Ecto neural progenitor cell (in vitro differentiated cells): ENCODE measurements around the gene JMY.

Experiments
- DNase-seq: peaks from one replicate; pipeline ENCODE4 v3.0.0-alpha.2; 2018; ENCODE audit warnings: low spot score

JMY gene

GRCh38 chr5:79235634-79236361, at the start of gene JMY:
JMY (plus strand) TSS chr5:79236131; CDS start chr5:79236651, 520 bp downstream.
- DNase-seq, result peak; percentile 87

- no peak for DNase-seq
These were observed 49.5 kb upstream of the JMY start for GRCh38 chr5:79186455-79186854.

- DNase-seq, result no peak
These were observed 46.3 kb upstream of the JMY start for GRCh38 chr5:79189439-79190234.

- no peak for DNase-seq
These were observed 45.7 kb upstream of the JMY start for GRCh38 chr5:79190235-79190529.

GRCh38 chr5:79191457-79191856, 44.5 kb upstream of the JMY start:
- DNase-seq, result no peak

GRCh38 chr5:79193643-79194042, 42.3 kb upstream of the JMY start:
- no peak for DNase-seq

- no peak for DNase-seq
These were observed 35.3 kb upstream of the JMY start for GRCh38 chr5:79200573-79201183.

GRCh38 chr5:79201206-79201605, 34.7 kb upstream of the JMY start:
- DNase-seq, result no peak

GRCh38 chr5:79202076-79202475, 33.9 kb upstream of the JMY start:
- no peak for DNase-seq

- DNase-seq, result no peak
These were observed 30.0 kb upstream of the JMY start for GRCh38 chr5:79205965-79206364.

GRCh38 chr5:79206541-79206940, 29.4 kb upstream of the JMY start:
- DNase-seq, result no peak

GRCh38 chr5:79209505-79209904, 26.4 kb upstream of the JMY start:
- no peak for DNase-seq

- no peak for DNase-seq
These were observed 11.5 kb upstream of the JMY start for GRCh38 chr5:79224286-79224984.

- DNase-seq, result no peak
These were observed 10.9 kb upstream of the JMY start for GRCh38 chr5:79225026-79225425.

GRCh38 chr5:79225441-79225840, 10.5 kb upstream of the JMY start:
- no peak for DNase-seq

GRCh38 chr5:79227484-79228025, 8.4 kb upstream of the JMY start:
- no peak for DNase-seq

GRCh38 chr5:79229357-79230174, 6.4 kb upstream of the JMY start:
- DNase-seq, result no peak

- no peak for DNase-seq
These were observed 684 bp upstream of the JMY start for GRCh38 chr5:79235261-79235633.

GRCh38 chr5:79236362-79236969, 535 bp downstream of the JMY start:
- DNase-seq, result no peak

- peak; percentile 68 for DNase-seq
These were observed 1.2 kb downstream of the JMY start for GRCh38 chr5:79236970-79237739.
